ENCODE measurements around the gene CEP170.
"Not testable (repeated sequence)": the region's sequence is repeated elsewhere in the genome, so short reads cannot be mapped to it uniquely, and the experiment has no call there.

CEP170 gene

DNA sequence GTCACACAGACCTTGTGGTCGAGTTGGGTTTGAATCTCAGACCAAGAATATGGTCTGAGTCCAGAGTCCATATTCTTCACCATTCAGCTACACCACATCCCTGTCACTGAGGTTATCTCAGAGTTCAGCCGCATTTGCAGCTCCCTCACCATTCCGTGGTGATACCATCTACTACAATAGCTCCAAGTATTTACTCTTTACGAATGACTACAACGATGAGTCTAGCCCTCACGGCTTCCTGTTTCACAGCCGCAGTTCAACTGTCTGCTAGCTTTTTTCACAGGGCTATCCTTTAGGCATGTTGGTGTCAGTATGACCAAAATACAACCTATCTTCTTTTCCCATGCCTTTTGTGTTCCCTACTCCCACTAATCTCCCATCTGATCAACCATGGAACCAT, 104.2 kb downstream of the CEP170 start:
- not testable (repeated sequence) for DNase-seq

DNA sequence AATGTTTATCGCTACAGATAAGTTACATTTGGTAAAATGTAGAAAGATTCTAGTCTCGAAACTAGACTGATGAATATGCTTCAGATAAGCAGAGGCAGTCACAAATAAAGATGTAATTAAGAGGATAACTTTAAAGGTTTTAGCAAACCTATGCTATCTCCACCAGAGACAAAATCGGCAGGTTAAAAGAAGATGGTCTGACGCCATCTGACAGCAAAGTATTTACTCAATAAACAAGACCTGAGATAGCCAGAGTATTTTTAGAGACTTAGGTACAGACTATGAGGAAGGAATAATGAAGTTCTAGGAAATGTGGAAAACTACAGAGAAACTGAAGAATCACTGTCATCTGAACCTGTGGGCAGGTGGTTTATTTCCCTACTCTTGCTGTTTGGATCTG, 106.0 kb downstream of the CEP170 start:
- not testable (repeated sequence) for DNase-seq

- not testable (repeated sequence) for DNase-seq
These were observed 107.7 kb downstream of the CEP170 start for GRCh38 chr1:243147351-243147750.

GRCh38 chr1:243140498-243140897, 114.6 kb downstream of the CEP170 start:
- not testable (repeated sequence) for DNase-seq

DNA sequence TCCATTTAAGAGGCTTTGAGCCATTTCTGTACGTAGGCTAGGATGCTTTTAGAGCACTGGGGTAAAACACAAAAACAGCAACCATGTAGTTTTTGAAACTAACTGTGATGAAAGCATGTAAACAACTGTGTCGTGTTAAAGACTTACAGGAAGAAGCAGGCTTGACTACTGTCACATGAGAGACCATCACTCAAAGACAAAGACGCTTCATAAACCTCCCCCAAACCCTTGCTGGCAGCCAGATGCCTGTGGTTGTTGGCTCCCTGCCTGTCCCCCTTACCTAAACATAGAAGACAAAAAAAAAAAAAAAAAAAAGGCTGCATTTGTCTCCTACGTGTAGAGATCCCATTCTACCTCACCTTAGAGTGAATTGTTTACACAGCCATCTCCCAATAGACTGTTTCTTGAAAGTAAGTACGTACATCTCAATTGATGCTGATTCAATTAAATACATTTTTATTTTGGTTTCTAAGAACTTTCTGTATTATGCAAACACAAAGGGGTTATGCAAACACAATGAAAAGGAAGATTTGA, 132.1 kb downstream of the CEP170 start:
- not testable (repeated sequence) for DNase-seq

GRCh38 chr1:243121939-243122338, 133.1 kb downstream of the CEP170 start:
- DNase-seq = not testable (repeated sequence)

GRCh38 chr1:243118601-243119322, 136.3 kb downstream of the CEP170 start:
- not testable (repeated sequence) for DNase-seq

GRCh38 chr1:243116187-243116586, 138.9 kb downstream of the CEP170 start:
- DNase-seq = not testable (repeated sequence)

GRCh38 chr1:243114769-243115168, 140.3 kb downstream of the CEP170 start:
- DNase-seq = not testable (repeated sequence)

DNA sequence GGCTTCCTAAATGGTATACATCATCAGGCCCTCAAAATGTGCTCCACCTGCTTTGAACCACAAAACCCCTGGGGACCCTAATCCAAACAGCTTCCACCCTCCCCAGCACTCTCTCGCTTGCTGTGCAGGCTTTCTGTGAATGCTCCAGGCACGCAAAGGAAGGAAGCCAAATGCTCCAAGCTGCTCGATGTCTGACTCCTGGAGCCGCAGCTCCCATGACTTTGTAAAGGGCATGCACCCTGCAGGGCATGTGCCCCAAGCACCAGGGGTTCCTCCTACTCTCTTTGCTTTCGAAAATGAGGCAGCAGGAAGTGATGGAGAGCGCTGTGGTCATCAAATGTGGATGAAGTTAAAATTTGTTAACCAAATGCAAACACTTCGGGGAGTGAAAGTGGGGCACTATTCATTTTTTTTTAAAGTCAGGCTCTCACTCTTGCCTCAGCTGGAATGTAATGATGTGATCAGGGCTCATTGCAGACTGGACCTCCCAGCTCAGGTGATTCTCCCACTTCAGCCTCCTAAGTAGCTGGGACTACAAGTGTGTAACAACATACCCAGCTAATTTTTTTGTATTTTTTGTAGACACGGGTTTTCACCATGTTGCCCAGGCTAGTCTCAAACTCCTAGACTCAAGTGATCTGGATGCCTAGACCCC, 140.9 kb downstream of the CEP170 start:
- DNase-seq = not testable (repeated sequence)

- not testable (repeated sequence) for DNase-seq
These were observed 147.9 kb downstream of the CEP170 start for GRCh38 chr1:243107171-243107570.

DNA sequence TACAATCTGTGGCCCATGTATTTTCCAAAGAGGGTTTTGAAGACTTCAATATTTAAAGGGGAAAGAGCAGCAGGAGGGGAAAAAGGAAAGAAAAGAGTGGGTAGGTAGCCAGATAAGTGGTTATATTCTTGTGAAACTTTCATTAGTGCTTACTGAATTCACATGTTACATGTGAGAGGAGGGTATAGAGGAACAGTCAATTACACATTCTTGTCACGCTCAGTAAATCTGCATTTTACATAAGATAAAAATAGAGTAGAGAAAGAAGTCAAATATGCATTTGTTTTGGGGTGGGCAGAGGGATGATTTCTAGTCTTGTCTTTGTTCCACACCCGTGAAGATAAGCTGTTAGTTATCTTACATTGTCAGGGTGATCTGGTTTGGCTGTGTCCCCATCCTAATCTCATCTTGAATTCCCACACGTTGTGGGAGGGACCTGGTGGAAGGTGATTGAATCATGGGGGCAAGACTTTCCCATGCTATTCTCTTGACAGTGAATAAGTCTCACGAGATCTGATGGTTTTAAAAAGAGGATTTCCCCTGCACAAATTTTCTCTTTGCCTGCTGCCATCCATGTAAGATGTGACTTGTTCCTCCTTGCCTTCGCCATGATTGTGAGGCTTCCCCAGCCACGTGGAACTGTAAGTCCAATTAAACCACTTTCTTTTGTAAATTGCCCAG, 149.3 kb downstream of the CEP170 start:
- DNase-seq = not testable (repeated sequence)

DNA sequence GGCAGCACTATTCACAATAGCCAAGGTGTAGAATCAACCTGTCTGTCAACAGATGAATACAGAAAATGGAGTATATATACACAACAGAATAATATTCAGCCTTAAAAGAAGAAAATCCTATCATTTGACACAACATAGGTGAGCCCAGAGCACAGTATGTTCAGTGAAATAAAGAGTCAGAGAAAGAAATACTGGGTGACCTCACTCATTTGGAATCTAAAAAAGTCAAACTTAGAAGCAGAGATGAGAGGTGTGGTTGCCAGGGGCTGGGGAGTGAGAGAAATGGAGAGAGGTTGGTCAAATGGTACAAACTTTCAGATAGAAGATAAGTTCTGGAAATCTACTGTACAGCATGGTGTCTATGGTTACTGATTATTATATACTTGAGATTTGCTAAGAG, 150.0 kb downstream of the CEP170 start:
- DNase-seq = not testable (repeated sequence)

- not testable (repeated sequence) for DNase-seq
These were observed 150.6 kb downstream of the CEP170 start for GRCh38 chr1:243104452-243104851.

GRCh38 chr1:243101551-243102050, 153.5 kb downstream of the CEP170 start:
- peak; percentile 91 for DNase-seq

GRCh38 chr1:243087368-243087767, 167.7 kb downstream of the CEP170 start:
- DNase-seq = not testable (repeated sequence)
